Memory B cell (primary cell): ENCODE data around the gene CACNA1F.
A peak's percentile ranks its signal among the peaks of the same experiment; 100 is the strongest.

ENCODE experiments used
- ATAC-seq: fragments of 150-1000 bp; cut with Tn5 transposase; 2 replicates; pipeline ENCODE4 v1.10.0; 2021; ENCODE audit warnings: low read depth, mild to moderate bottlenecking, moderate library complexity
- DNase-seq, 2 donors: peaks; one replicate each; pipeline ENCODE4 v3.0.0; 2022; ENCODE audit warnings: low spot score in 2 of 2
- H3K27ac Mint-ChIP-seq: one replicate; pipeline ENCODE4 v1.8.0; 2022; ENCODE audit warnings: mild to moderate bottlenecking, moderate library complexity, mixed read lengths
- H3K27me3 Mint-ChIP-seq: one replicate; pipeline ENCODE4 v1.8.0; 2022; ENCODE audit warnings: mixed read lengths
- H3K36me3 Mint-ChIP-seq: one replicate; pipeline ENCODE4 v1.8.0; 2022; ENCODE audit warnings: mild to moderate bottlenecking, mixed read lengths
- H3K4me1 Mint-ChIP-seq: one replicate; pipeline ENCODE4 v1.8.0; 2022; ENCODE audit warnings: mixed read lengths
- H3K4me3 Mint-ChIP-seq: one replicate; pipeline ENCODE4 v1.8.0; 2022; ENCODE audit warnings: mild to moderate bottlenecking, moderate library complexity, mixed read lengths
- H3K9me3 Mint-ChIP-seq: one replicate; pipeline ENCODE4 v1.8.0; 2022; ENCODE audit warnings: mixed read lengths

Gene CACNA1F

GRCh38 chrX:49230500-49231232, 2.5 kb downstream of the CACNA1F start:
- peak; percentile 45 to 51 for DNase-seq

GRCh38 chrX:49228185-49228584, 5.0 kb downstream of the CACNA1F start:
- H3K9me3 Mint-ChIP-seq, result peaks cover 3% of the 10 kb centered on the region
- no peak for ATAC-seq
- peaks cover 6% of the 10 kb centered on the region for H3K27me3 Mint-ChIP-seq
- H3K4me1 Mint-ChIP-seq, result peaks cover 8% of the 10 kb centered on the region
- H3K36me3 Mint-ChIP-seq, result no peaks in the 10 kb centered on the region
- no peak overlapping the region for H3K4me3 Mint-ChIP-seq
- no peak for DNase-seq
- H3K27ac Mint-ChIP-seq, result no peak overlapping the region

More at GRCh38 chrX:49230500-49231232, 2.5 kb downstream of the CACNA1F start:
- no peaks in the 10 kb centered on the region for H3K36me3 Mint-ChIP-seq
- peak; percentile 74 for ATAC-seq
- H3K4me3 Mint-ChIP-seq, result peak overlapping the region; percentile 90
- H3K9me3 Mint-ChIP-seq, result no peaks in the 10 kb centered on the region
- H3K4me1 Mint-ChIP-seq, result peaks cover 7% of the 10 kb centered on the region
- H3K27ac Mint-ChIP-seq, result peak overlapping the region; percentile 97
- H3K27me3 Mint-ChIP-seq, result no peaks in the 10 kb centered on the region

- no peak overlapping the region for H3K4me3 Mint-ChIP-seq
Measured at GRCh38 chrX:49227726-49228125, 5.4 kb downstream of the CACNA1F start.

GRCh38 chrX:49226946-49227345, 6.2 kb downstream of the CACNA1F start:
- no peak overlapping the region for H3K27ac Mint-ChIP-seq
- no peak overlapping the region for H3K4me3 Mint-ChIP-seq
- H3K4me1 Mint-ChIP-seq, result peaks cover 9% of the 10 kb centered on the region
- H3K9me3 Mint-ChIP-seq, result peaks cover 3% of the 10 kb centered on the region
- ATAC-seq (no peak), DNase-seq (no peak)
- H3K36me3 Mint-ChIP-seq, result no peaks in the 10 kb centered on the region
- peaks cover 7% of the 10 kb centered on the region for H3K27me3 Mint-ChIP-seq

More at GRCh38 chrX:49227726-49228125, 5.4 kb downstream of the CACNA1F start:
- no peaks in the 10 kb centered on the region for H3K36me3 Mint-ChIP-seq
- DNase-seq (no peak), ATAC-seq (no peak)
- peaks cover 7% of the 10 kb centered on the region for H3K27me3 Mint-ChIP-seq
- peaks cover 3% of the 10 kb centered on the region for H3K9me3 Mint-ChIP-seq
- peaks cover 8% of the 10 kb centered on the region for H3K4me1 Mint-ChIP-seq
- no peak overlapping the region for H3K27ac Mint-ChIP-seq

GRCh38 chrX:49225858-49226257, 7.3 kb downstream of the CACNA1F start:
- ATAC-seq (no peak), DNase-seq (no peak)
- no peak overlapping the region for H3K4me3 Mint-ChIP-seq
- H3K27ac Mint-ChIP-seq, result no peak overlapping the region
- H3K36me3 Mint-ChIP-seq, result no peaks in the 10 kb centered on the region
- peaks cover 14% of the 10 kb centered on the region for H3K4me1 Mint-ChIP-seq
- peaks cover 7% of the 10 kb centered on the region for H3K27me3 Mint-ChIP-seq
- H3K9me3 Mint-ChIP-seq, result peaks cover 3% of the 10 kb centered on the region

GRCh38 chrX:49221868-49222267, 11.3 kb downstream of the CACNA1F start:
- no peak for DNase-seq
- Mint-ChIP-seq H3K4me1 (peaks cover 11% of the 10 kb centered on the region), H3K36me3 (peaks cover 2% of the 10 kb centered on the region), H3K27me3 (peaks cover 7% of the 10 kb centered on the region), H3K4me3 (no peak overlapping the region), H3K9me3 (peaks cover 3% of the 10 kb centered on the region), H3K27ac (no peak overlapping the region)
- peak; percentile 56 for ATAC-seq

- no peak overlapping the region for H3K4me3 Mint-ChIP-seq
- ATAC-seq, result no peak
- peaks cover 3% of the 10 kb centered on the region for H3K9me3 Mint-ChIP-seq
- peaks cover 2% of the 10 kb centered on the region for H3K36me3 Mint-ChIP-seq
- DNase-seq, result no peak
- H3K27ac Mint-ChIP-seq, result no peak overlapping the region
- H3K27me3 Mint-ChIP-seq, result peaks cover 9% of the 10 kb centered on the region
- H3K4me1 Mint-ChIP-seq, result peaks cover 11% of the 10 kb centered on the region
Measured at GRCh38 chrX:49220100-49220499, 13.0 kb downstream of the CACNA1F start.

- Mint-ChIP-seq H3K4me3 (no peak overlapping the region), H3K36me3 (peaks cover 10% of the 10 kb centered on the region), H3K27me3 (peaks cover 2% of the 10 kb centered on the region), H3K9me3 (peaks cover 5% of the 10 kb centered on the region), H3K4me1 (no peaks in the 10 kb centered on the region), H3K27ac (no peak overlapping the region)
- ATAC-seq (no peak), DNase-seq (no peak)
Measured at GRCh38 chrX:49214996-49215526, 18.1 kb downstream of the CACNA1F start.

- Mint-ChIP-seq H3K36me3 (peaks cover 8% of the 10 kb centered on the region), H3K27ac (no peak overlapping the region), H3K9me3 (peaks cover 5% of the 10 kb centered on the region), H3K27me3 (peaks cover 2% of the 10 kb centered on the region), H3K4me3 (no peak overlapping the region), H3K4me1 (no peaks in the 10 kb centered on the region)
- DNase-seq (no peak), ATAC-seq (no peak)
Measured at GRCh38 chrX:49214416-49214815, 18.7 kb downstream of the CACNA1F start.

GRCh38 chrX:49212861-49213260, 20.3 kb downstream of the CACNA1F start:
- Mint-ChIP-seq H3K4me1 (no peaks in the 10 kb centered on the region), H3K9me3 (peaks cover 5% of the 10 kb centered on the region), H3K27ac (no peak overlapping the region)

GRCh38 chrX:49212209-49212608, 20.9 kb downstream of the CACNA1F start:
- peaks cover 5% of the 10 kb centered on the region for H3K9me3 Mint-ChIP-seq
- H3K27ac Mint-ChIP-seq, result no peak overlapping the region
- peaks cover 8% of the 10 kb centered on the region for H3K36me3 Mint-ChIP-seq
- no peaks in the 10 kb centered on the region for H3K4me1 Mint-ChIP-seq
- ATAC-seq, result no peak
- no peak overlapping the region for H3K4me3 Mint-ChIP-seq
- H3K27me3 Mint-ChIP-seq, result peaks cover 4% of the 10 kb centered on the region
- DNase-seq, result no peak

More at GRCh38 chrX:49212861-49213260, 20.3 kb downstream of the CACNA1F start:
- no peak for DNase-seq
- Mint-ChIP-seq H3K4me3 (no peak overlapping the region), H3K36me3 (peaks cover 8% of the 10 kb centered on the region), H3K27me3 (peaks cover 4% of the 10 kb centered on the region)
- no peak for ATAC-seq

GRCh38 chrX:49211074-49211473, 22.1 kb downstream of the CACNA1F start:
- H3K9me3 Mint-ChIP-seq, result peaks cover 5% of the 10 kb centered on the region
- no peaks in the 10 kb centered on the region for H3K4me1 Mint-ChIP-seq
- DNase-seq (no peak), ATAC-seq (no peak)
- peaks cover 2% of the 10 kb centered on the region for H3K27me3 Mint-ChIP-seq
- H3K27ac Mint-ChIP-seq, result no peak overlapping the region
- H3K4me3 Mint-ChIP-seq, result no peak overlapping the region
- peaks cover 8% of the 10 kb centered on the region for H3K36me3 Mint-ChIP-seq

GRCh38 chrX:49210406-49210805, 22.7 kb downstream of the CACNA1F start:
- Mint-ChIP-seq H3K4me3 (no peak overlapping the region), H3K27ac (no peak overlapping the region), H3K4me1 (no peaks in the 10 kb centered on the region), H3K27me3 (peaks cover 1% of the 10 kb centered on the region), H3K36me3 (peaks cover 8% of the 10 kb centered on the region), H3K9me3 (peaks cover 5% of the 10 kb centered on the region)
- ATAC-seq (no peak), DNase-seq (no peak)

GRCh38 chrX:49209434-49210251, 23.5 kb downstream of the CACNA1F start:
- peaks cover 5% of the 10 kb centered on the region for H3K36me3 Mint-ChIP-seq
- no peak overlapping the region for H3K27ac Mint-ChIP-seq
- H3K4me3 Mint-ChIP-seq, result no peak overlapping the region

More at GRCh38 chrX:49209434-49210251, 23.5 kb downstream of the CACNA1F start:
- ATAC-seq, result no peak
- H3K27me3 Mint-ChIP-seq, result peaks cover 1% of the 10 kb centered on the region
- no peaks in the 10 kb centered on the region for H3K4me1 Mint-ChIP-seq
- no peak for DNase-seq
- H3K9me3 Mint-ChIP-seq, result peaks cover 5% of the 10 kb centered on the region
